Measurements from ENCODE around the gene ATXN7L3. TPM values are rescaled to one million over a fixed set of nuclear protein-coding genes. Genes with fewer than 3 reads are reported as not detected.
"Not testable (repeated sequence)": the region's sequence is repeated elsewhere in the genome, so short reads cannot be mapped to it uniquely, and the experiment has no call there.

Gene ATXN7L3
- total and polyA plus RNA-seq, 2 donors from 2014 or later: 20.0 to 64.8 TPM

- Histone ChIP-seq H3K36me3 (ENCODE audit: control insufficient read depth in 2 of 3, insufficient read depth in 3 of 3, low read length in 3 of 3) (peaks cover 0 to 2% (median 0%) of the 10 kb centered on the region in 3 donors), H3K4me3 (ENCODE audit: low read length in 3 of 3) (no peak overlapping the region), H3K9ac (ENCODE audit: low read length in 3 of 3) (no peak overlapping the region), H3K4me1 (ENCODE audit: control insufficient read depth in 2 of 3, insufficient read depth in 2 of 3, low read depth in 1 of 3, low read length in 3 of 3) (no peaks in the 10 kb centered on the region), H3K27me3 (ENCODE audit: control insufficient read depth, insufficient read depth, low read length) (no peaks in the 10 kb centered on the region), H3K9me3 (ENCODE audit: control insufficient read depth in 2 of 3, insufficient read depth in 1 of 3, low read length in 3 of 3) (no peaks in the 10 kb centered on the region), H3K27ac (ENCODE audit: low read depth in 2 of 2, low read length in 2 of 2) (no peak overlapping the region)
- intact Hi-C loops (cut with DNase I): no loop called here
- DNase-seq (no peak), FAIRE-seq (no peak)
- no peak for TF ChIP-seq CTCF (IDR thresholded peaks at IDR 0.05; ENCODE audit: borderline replicate concordance, extremely low read depth, insufficient read depth)
Measured at GRCh38 chr17:44155488-44155887, 44.2 kb downstream of the ATXN7L3 start.

GRCh38 chr17:44152875-44153274 is 46.8 kb downstream of the ATXN7L3 start:
- Histone ChIP-seq H3K9me3 (ENCODE audit: control insufficient read depth in 2 of 3, insufficient read depth in 1 of 3, low read length in 3 of 3) (no peaks in the 10 kb centered on the region), H3K4me3 (ENCODE audit: low read length in 3 of 3) (no peak overlapping the region), H3K27ac (ENCODE audit: low read depth in 2 of 2, low read length in 2 of 2) (no peak overlapping the region), H3K9ac (ENCODE audit: low read length in 3 of 3) (no peak overlapping the region), H3K36me3 (ENCODE audit: control insufficient read depth in 2 of 3, insufficient read depth in 3 of 3, low read length in 3 of 3) (peaks cover 0 to 2% (median 0%) of the 10 kb centered on the region in 3 donors), H3K4me1 (ENCODE audit: control insufficient read depth in 2 of 3, insufficient read depth in 2 of 3, low read depth in 1 of 3, low read length in 3 of 3) (no peaks in the 10 kb centered on the region), H3K27me3 (ENCODE audit: control insufficient read depth, insufficient read depth, low read length) (no peaks in the 10 kb centered on the region)
- no peak for FAIRE-seq
- intact Hi-C loops (cut with DNase I): no loop called here
- no peak for TF ChIP-seq CTCF (IDR thresholded peaks at IDR 0.05; ENCODE audit: borderline replicate concordance, extremely low read depth, insufficient read depth)
- no peak for DNase-seq

- FAIRE-seq (no peak), DNase-seq (no peak)
- Histone ChIP-seq H3K4me1 (ENCODE audit: control insufficient read depth in 2 of 3, insufficient read depth in 2 of 3, low read depth in 1 of 3, low read length in 3 of 3) (no peaks in the 10 kb centered on the region), H3K27me3 (ENCODE audit: control insufficient read depth, insufficient read depth, low read length) (no peaks in the 10 kb centered on the region), H3K27ac (ENCODE audit: low read depth in 2 of 2, low read length in 2 of 2) (no peak overlapping the region), H3K36me3 (ENCODE audit: control insufficient read depth in 2 of 3, insufficient read depth in 3 of 3, low read length in 3 of 3) (peaks cover 0 to 2% (median 0%) of the 10 kb centered on the region in 3 donors), H3K9ac (ENCODE audit: low read length in 3 of 3) (no peak overlapping the region), H3K4me3 (ENCODE audit: low read length in 3 of 3) (no peak overlapping the region), H3K9me3 (ENCODE audit: control insufficient read depth in 2 of 3, insufficient read depth in 1 of 3, low read length in 3 of 3) (no peaks in the 10 kb centered on the region)
- TF ChIP-seq CTCF (IDR thresholded peaks at IDR 0.05; ENCODE audit: borderline replicate concordance, extremely low read depth, insufficient read depth): no peak
- intact Hi-C loops (cut with DNase I): no loop called here
Measured at GRCh38 chr17:44149750-44150329, 49.8 kb downstream of the ATXN7L3 start.

GRCh38 chr17:44149066-44149465 is 50.6 kb downstream of the ATXN7L3 start:
- H3K27me3 ChIP-seq (ENCODE audit: control insufficient read depth, insufficient read depth, low read length); H3K4me3 ChIP-seq (ENCODE audit: low read length in 3 of 3); intact Hi-C loops (cut with DNase I); H3K9me3 ChIP-seq (ENCODE audit: control insufficient read depth in 2 of 3, insufficient read depth in 1 of 3, low read length in 3 of 3); FAIRE-seq; H3K27ac ChIP-seq (ENCODE audit: low read depth in 2 of 2, low read length in 2 of 2); H3K4me1 ChIP-seq (ENCODE audit: control insufficient read depth in 2 of 3, insufficient read depth in 2 of 3, low read depth in 1 of 3, low read length in 3 of 3); H3K36me3 ChIP-seq (ENCODE audit: control insufficient read depth in 2 of 3, insufficient read depth in 3 of 3, low read length in 3 of 3); H3K9ac ChIP-seq (ENCODE audit: low read length in 3 of 3); DNase-seq: not testable (repeated sequence)
